SK-N-SH (cell line): ENCODE data around the gene CEP295NL. TPM values are rescaled to one million over a fixed set of nuclear protein-coding genes. Genes with fewer than 3 reads are reported as not detected.

Source experiments
- CHD2 ChIP-seq: fragments of 150-350 bp; IDR thresholded peaks from 2 replicates; pipeline ENCODE4 v1.6.1; 2018; ENCODE audit warnings: low read length; ENCODE audit not compliant: partially characterized antibody
- CTCF ChIP-seq: fragments of 200-600 bp; sonication (generic); IDR thresholded peaks from 2 replicates; pipeline ENCODE4 v1.6.1; 2017; ENCODE audit warnings: antibody characterized with exemption, mild to moderate bottlenecking, moderate library complexity
- ELF1 ChIP-seq: IDR thresholded peaks from 2 replicates; pipeline ENCODE4 v1.4.0; 2012
- EP300 ChIP-seq, 2 experiments: IDR thresholded peaks; 2 replicates each; pipeline versions ENCODE4 v1.4.0 to v1.6.1; 2012; ENCODE audit warnings: borderline replicate concordance in 1 of 2, low read depth in 1 of 2, low read length in 1 of 2
- EZH2phosphoT487 ChIP-seq: fragments of 200-600 bp; sonication (generic); IDR thresholded peaks from 2 replicates; pipeline ENCODE4 v1.6.1; 2017; ENCODE audit warnings: low read depth, mixed run types, mild to moderate bottlenecking, antibody characterized with exemption, moderate library complexity, borderline replicate concordance
- FOSL2 ChIP-seq: IDR thresholded peaks from 2 replicates; pipeline ENCODE4 v1.4.0; 2012; ENCODE audit warnings: low read depth, mild to moderate bottlenecking, moderate library complexity, borderline replicate concordance
- FOXJ3 ChIP-seq: sonication (generic); formaldehyde crosslinking; IDR thresholded peaks from 2 replicates; pipeline ENCODE4 v1.5.1; 2020; ENCODE audit warnings: mild to moderate bottlenecking, missing genetic modification reagents
- GABPA ChIP-seq: IDR thresholded peaks from 2 replicates; pipeline ENCODE4 v1.4.0; 2012; ENCODE audit warnings: low read depth, mild to moderate bottlenecking
- GATA2 ChIP-seq: sonication (generic); formaldehyde crosslinking; IDR thresholded peaks from 2 replicates; pipeline ENCODE4 v1.5.0; 2020; ENCODE audit warnings: mild to moderate bottlenecking, missing genetic modification reagents
- IRF3 ChIP-seq: fragments of 150-350 bp; IDR thresholded peaks from 2 replicates; pipeline ENCODE4 v1.6.1; 2016; ENCODE audit warnings: mild to moderate bottlenecking, low read depth, low read length
- JUND ChIP-seq: IDR thresholded peaks from 2 replicates; pipeline ENCODE4 v1.4.0; 2012
- MEF2A ChIP-seq: IDR thresholded peaks from 2 replicates; pipeline ENCODE4 v1.4.0; 2012; ENCODE audit warnings: low read depth, borderline replicate concordance
- MXI1 ChIP-seq: IDR thresholded peaks from 2 replicates; pipeline ENCODE4 v1.6.1; 2012; ENCODE audit warnings: mild to moderate bottlenecking, low read depth, low read length, improper control_type of control experiment
- NFIC ChIP-seq: IDR thresholded peaks from 2 replicates; pipeline ENCODE4 v1.4.0; 2012; ENCODE audit warnings: borderline replicate concordance
- NRF1 ChIP-seq: IDR thresholded peaks from 2 replicates; pipeline ENCODE4 v1.6.1; 2012; ENCODE audit warnings: low read depth, mild to moderate bottlenecking, low read length
- PBX3 ChIP-seq: IDR thresholded peaks from 2 replicates; pipeline ENCODE4; 2012
- POLR2AphosphoS5 ChIP-seq: IDR thresholded peaks from 2 replicates; pipeline ENCODE4 v1.6.1; 2012; ENCODE audit warnings: low read depth, low read length
- RAD21 ChIP-seq: IDR thresholded peaks from 2 replicates; pipeline ENCODE4 v1.6.1; 2012; ENCODE audit warnings: mild to moderate bottlenecking, low read length
- SIN3A ChIP-seq: IDR thresholded peaks from 2 replicates; pipeline ENCODE4 v1.6.1; 2012; ENCODE audit warnings: low read depth, mild to moderate bottlenecking, low read length, moderate library complexity, borderline replicate concordance
- TEAD4 ChIP-seq: IDR thresholded peaks from 2 replicates; pipeline ENCODE4 v1.4.0; 2012; ENCODE audit warnings: mild to moderate bottlenecking, borderline replicate concordance; ENCODE audit not compliant: insufficient read depth
- USF1 ChIP-seq: IDR thresholded peaks from 2 replicates; pipeline ENCODE4 v1.4.0; 2012; ENCODE audit warnings: low read depth, borderline replicate concordance
- USF2 ChIP-seq: fragments of 150-350 bp; IDR thresholded peaks from 2 replicates; pipeline ENCODE4 v1.6.1; 2017; ENCODE audit warnings: antibody characterized with exemption, low read length, low read depth, borderline replicate concordance
- polyA plus RNA-seq, 3 experiments: library from polyadenylated mRNA; depleted of rRNA; stranded (reverse); fragments of >200 nt; gene quantifications; 2 replicates each; pipeline ENCODE4 v1.2.3, GENCODE V29; 2012

The CEP295NL gene
- polyA plus RNA-seq, 1 of the 3 experiments (the other 2 are of a cell fraction), result 0.35 TPM

GRCh38 chr17:78935419-78936323 is 32.7 kb upstream of the CEP295NL start (continued):
- TF ChIP-seq USF1, result peak; percentile 2; the same call in 1 of the 2 replicates
- TF ChIP-seq ELF1, result no peak
- TF ChIP-seq IRF3, result no peak
- TF ChIP-seq EZH2phosphoT487, result no peak
- TF ChIP-seq RAD21, result peak; percentile 22; the same call in 1 of the 2 replicates
- no peak for TF ChIP-seq GABPA
- TF ChIP-seq SIN3A, result peak; percentile 90; the same call in 1 of the 2 replicates
- TF ChIP-seq FOSL2, result peak; percentile 99
- no peak for TF ChIP-seq MXI1
- peak; percentile 55 to 97 for TF ChIP-seq EP300 (IDR thresholded peaks at IDR 0.05; ENCODE audit: borderline replicate concordance in 1 of 2, low read depth in 1 of 2, low read length in 1 of 2)
- TF ChIP-seq FOXJ3 (CRISPR knock-in tag), result peak; percentile 85
- peak; percentile 91 for TF ChIP-seq PBX3
- peak; percentile 94; the same call in 1 of the 2 replicates for TF ChIP-seq POLR2AphosphoS5
- no peak for TF ChIP-seq NRF1
- no peak for TF ChIP-seq USF2
- no peak for TF ChIP-seq MEF2A
- TF ChIP-seq CTCF, result no peak
- peak; percentile 83 for TF ChIP-seq CHD2
- peak; percentile 87 for TF ChIP-seq NFIC
- peak; percentile 97 for TF ChIP-seq JUND
- no peak; the same call in 1 of the 2 replicates for TF ChIP-seq GATA2 (CRISPR knock-in tag)
- peak; percentile 82 for TF ChIP-seq TEAD4
- TF ChIP-seq, all 33 proteins: peak for 21
